Activated CD4-positive, alpha-beta T cell treated with anti-CD3 and anti-CD28 coated beads, Interleukin-2, amount 50 U/mL, for 1 hour (primary cell): ENCODE data around the gene IGSF5.
"Not testable (repeated sequence)": the region's sequence is repeated elsewhere in the genome, so short reads cannot be mapped to it uniquely, and the experiment has no call there.

Source experiments
- DNase-seq: peaks from one replicate; pipeline ENCODE4 v3.0.0-alpha.2; 2020

The IGSF5 gene

GRCh38 chr21:39739531-39739930 lies 5.5 kb upstream of the IGSF5 start:
- DNase-seq: not testable (repeated sequence)

- DNase-seq: not testable (repeated sequence)
These were observed 2.4 kb upstream of the IGSF5 start for GRCh38 chr21:39742561-39742960.

- DNase-seq: not testable (repeated sequence)
These were observed 349 bp downstream of the IGSF5 start for GRCh38 chr21:39745332-39745731.

GRCh38 chr21:39750670-39751069 lies 5.7 kb downstream of the IGSF5 start:
- no peak for DNase-seq

- DNase-seq: no peak
These were observed 9.8 kb downstream of the IGSF5 start for GRCh38 chr21:39754811-39755210.

- DNase-seq: no peak
These were observed 11.3 kb downstream of the IGSF5 start for GRCh38 chr21:39756285-39756684.

GRCh38 chr21:39763272-39763970 lies 18.4 kb downstream of the IGSF5 start:
- DNase-seq: no peak

- DNase-seq: no peak
These were observed 29.2 kb downstream of the IGSF5 start for GRCh38 chr21:39774227-39774626.

- no peak for DNase-seq
These were observed 30.8 kb downstream of the IGSF5 start for GRCh38 chr21:39775816-39776215.

GRCh38 chr21:39776589-39776988 lies 31.6 kb downstream of the IGSF5 start:
- no peak for DNase-seq

- DNase-seq: no peak
These were observed 36.3 kb downstream of the IGSF5 start for GRCh38 chr21:39781331-39781730.

GRCh38 chr21:39788383-39788782 lies 43.4 kb downstream of the IGSF5 start:
- no peak for DNase-seq

GRCh38 chr21:39796466-39796865 lies 51.5 kb downstream of the IGSF5 start:
- no peak for DNase-seq

- DNase-seq: no peak
These were observed 54.2 kb downstream of the IGSF5 start for GRCh38 chr21:39799178-39799577.

- no peak for DNase-seq
These were observed 55.3 kb downstream of the IGSF5 start for GRCh38 chr21:39800311-39800710.

- no peak for DNase-seq
These were observed 57.2 kb downstream of the IGSF5 start for GRCh38 chr21:39802217-39802616.

- no peak for DNase-seq
These were observed 58.4 kb downstream of the IGSF5 start for GRCh38 chr21:39803393-39803792.

- DNase-seq: no peak
These were observed 59.3 kb downstream of the IGSF5 start for GRCh38 chr21:39804240-39804639.

GRCh38 chr21:39805983-39806382 lies 61.0 kb downstream of the IGSF5 start:
- DNase-seq: no peak

- no peak for DNase-seq
These were observed 62.8 kb downstream of the IGSF5 start for GRCh38 chr21:39807738-39808137.

GRCh38 chr21:39809936-39810335 lies 65.0 kb downstream of the IGSF5 start:
- no peak for DNase-seq

GRCh38 chr21:39812983-39813382 lies 68.0 kb downstream of the IGSF5 start:
- DNase-seq: no peak

GRCh38 chr21:39818557-39818956 lies 73.6 kb downstream of the IGSF5 start:
- no peak for DNase-seq

- no peak for DNase-seq
These were observed 77.1 kb downstream of the IGSF5 start for GRCh38 chr21:39822042-39822441.

GRCh38 chr21:39825250-39825649 lies 80.3 kb downstream of the IGSF5 start:
- no peak for DNase-seq
